Stomach smooth muscle (tissue), 2 donors: Measurements from ENCODE around the gene NUDT14.

Experiments used
- H3K27ac ChIP-seq: one replicate; pipeline ENCODE4 v1.7.0; 2013; ENCODE audit warnings: mild to moderate bottlenecking, low read length, inconsistent platforms
- H3K27me3 ChIP-seq, 2 donors: one replicate each; pipeline ENCODE4 v1.7.0; 2013; ENCODE audit warnings: low read length in 2 of 2; ENCODE audit not compliant: insufficient read depth in 2 of 2, control insufficient read depth in 1 of 2
- H3K36me3 ChIP-seq, 2 donors: one replicate each; pipeline ENCODE4 v1.7.0; 2013; ENCODE audit warnings: low read length in 2 of 2; ENCODE audit not compliant: control insufficient read depth in 2 of 2, insufficient read depth in 2 of 2
- H3K4me1 ChIP-seq: one replicate; pipeline ENCODE4 v1.7.0; 2013; ENCODE audit warnings: low read length; ENCODE audit not compliant: control insufficient read depth, insufficient read depth
- H3K4me3 ChIP-seq, 2 donors: one replicate each; pipeline ENCODE4 v1.7.0; 2013; ENCODE audit warnings: low read length in 2 of 2
- H3K9ac ChIP-seq, 2 donors: one replicate each; pipeline ENCODE4 v1.7.0; 2013; ENCODE audit warnings: low read length in 2 of 2, mild to moderate bottlenecking in 1 of 2
- H3K9me3 ChIP-seq, 2 donors: one replicate each; pipeline ENCODE4 v1.7.0; 2013; ENCODE audit warnings: low read length in 2 of 2; ENCODE audit not compliant: control insufficient read depth in 2 of 2
- donor health status: healthy.
- donor health status: Pancreatic carcinoma.

The NUDT14 gene

DNA sequence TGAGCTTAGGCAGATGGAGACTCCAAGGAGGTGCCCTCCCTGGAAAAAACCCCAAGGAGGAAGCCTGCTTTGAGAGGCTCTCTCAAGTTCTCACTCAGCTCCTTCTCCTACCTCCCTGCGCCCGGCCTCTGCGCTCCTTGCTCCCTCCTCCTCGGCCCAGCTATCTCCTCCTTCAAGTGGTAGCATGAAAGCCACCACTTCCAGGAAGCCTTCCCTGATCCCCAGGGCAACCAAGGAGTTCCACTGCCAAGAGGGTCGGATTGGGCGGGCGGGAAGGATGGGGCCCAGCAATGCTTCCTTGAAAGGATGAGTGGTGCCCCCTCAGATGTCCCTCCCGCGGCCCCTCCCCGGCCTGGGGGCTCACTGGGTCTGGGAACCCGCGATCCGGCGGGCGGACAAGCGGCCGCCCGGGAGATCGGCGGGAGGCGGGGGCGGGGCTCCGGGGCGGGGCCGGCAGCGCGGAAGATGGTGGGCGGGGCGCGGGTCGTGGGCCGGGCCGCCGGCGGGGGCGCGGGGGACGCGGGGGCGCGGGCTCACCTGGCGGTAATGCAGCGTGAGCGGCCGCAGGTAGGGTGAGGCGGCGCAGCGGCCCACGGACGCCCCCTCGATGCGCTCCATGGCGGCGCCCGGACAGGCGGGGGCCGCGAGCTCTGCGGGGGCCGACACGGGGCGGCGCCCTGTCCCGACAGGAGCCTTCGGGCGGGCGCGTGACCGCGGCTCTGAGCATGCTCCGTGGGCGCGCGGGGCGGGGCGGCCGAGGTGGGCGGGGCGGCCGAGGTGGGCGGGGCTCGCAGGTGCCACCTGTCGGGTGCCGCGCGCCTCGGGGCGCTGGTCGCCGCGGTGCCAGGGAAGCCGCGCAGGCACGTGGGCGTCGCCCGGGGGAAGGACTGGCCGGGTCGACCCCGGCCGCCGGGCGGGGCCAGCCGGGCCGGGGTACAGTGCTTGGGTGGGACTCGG, at the start of gene NUDT14:
TSS of gene NUDT14 (minus strand) at position 721 of the 957 bp plus-strand sequence. CDS start at position 618, 103 bp downstream.
- Histone ChIP-seq H3K27ac (no peak within 1 kb of the TSS), H3K9ac (peak within 1 kb of the TSS in 1 of 2 donors; percentile 21)

GRCh38 chr14:105229099-105229655, 48.1 kb upstream of the NUDT14 start:
- Histone ChIP-seq H3K27ac (no peak overlapping the region), H3K9me3 (no peaks in the 10 kb centered on the region), H3K36me3 (peaks cover 2 to 6% of the 10 kb centered on the region in 2 donors), H3K4me3 (no peak overlapping the region), H3K27me3 (no peaks in the 10 kb centered on the region), H3K9ac (no peak overlapping the region), H3K4me1 (no peaks in the 10 kb centered on the region)

More for the DNA sequence above, at the start of gene NUDT14:
- Histone ChIP-seq H3K27me3 (peaks cover 2 to 6% of the 10 kb centered on the region in 2 donors), H3K4me1 (peaks cover 6% of the 10 kb centered on the region), H3K9me3 (no peaks in the 10 kb centered on the region), H3K36me3 (no peaks in the 10 kb centered on the region), H3K4me3 (peak within 1 kb of the TSS; percentile 53 to 67)

GRCh38 chr14:105228562-105228961, 47.5 kb upstream of the NUDT14 start:
- H3K27me3 ChIP-seq: no peaks in the 10 kb centered on the region
- no peak overlapping the region for H3K4me3 ChIP-seq
- no peaks in the 10 kb centered on the region for H3K4me1 ChIP-seq
- H3K9ac ChIP-seq: no peak overlapping the region
- peaks cover 3 to 6% of the 10 kb centered on the region in 2 donors for H3K36me3 ChIP-seq
- no peaks in the 10 kb centered on the region for H3K9me3 ChIP-seq
- no peak overlapping the region for H3K27ac ChIP-seq

- Histone ChIP-seq H3K27ac (no peak overlapping the region), H3K36me3 (peaks cover 3 to 10% of the 10 kb centered on the region in 2 donors)
These were observed 46.2 kb upstream of the NUDT14 start for GRCh38 chr14:105227346-105227745.

DNA sequence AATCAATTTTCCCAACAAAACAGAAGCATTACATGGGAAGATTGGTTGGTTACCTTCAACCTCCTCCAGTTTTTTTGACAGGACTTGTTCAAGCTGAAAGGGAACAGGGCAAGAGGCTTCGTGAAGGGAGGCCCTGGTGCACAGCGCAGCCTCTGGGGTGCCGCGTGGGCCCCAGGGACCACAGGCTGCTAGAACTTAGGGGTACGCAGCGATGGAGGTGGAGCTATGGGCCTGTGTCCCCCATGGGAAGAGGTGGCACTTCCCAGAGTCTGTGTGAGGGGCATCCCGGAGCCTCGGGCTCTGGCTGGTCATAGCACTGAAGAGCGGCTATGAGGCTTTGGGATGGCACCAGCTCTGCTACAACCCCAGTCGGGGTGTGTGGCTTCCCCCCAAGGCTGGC, 45.1 kb upstream of the NUDT14 start:
- no peak overlapping the region for H3K4me3 ChIP-seq
- H3K27ac ChIP-seq: no peak overlapping the region
- H3K4me1 ChIP-seq: peaks cover 3% of the 10 kb centered on the region
- no peaks in the 10 kb centered on the region for H3K27me3 ChIP-seq
- peaks cover 5 to 15% of the 10 kb centered on the region in 2 donors for H3K36me3 ChIP-seq
- H3K9me3 ChIP-seq: no peaks in the 10 kb centered on the region
- H3K9ac ChIP-seq: no peak overlapping the region

More at GRCh38 chr14:105227346-105227745, 46.2 kb upstream of the NUDT14 start:
- Histone ChIP-seq H3K9me3 (no peaks in the 10 kb centered on the region), H3K27me3 (no peaks in the 10 kb centered on the region), H3K4me3 (no peak overlapping the region), H3K9ac (no peak overlapping the region), H3K4me1 (no peaks in the 10 kb centered on the region)

GRCh38 chr14:105224845-105225570, 43.9 kb upstream of the NUDT14 start:
- Histone ChIP-seq H3K4me1 (peaks cover 10% of the 10 kb centered on the region), H3K4me3 (no peak overlapping the region), H3K27me3 (no peaks in the 10 kb centered on the region), H3K36me3 (peaks cover 6 to 17% of the 10 kb centered on the region in 2 donors), H3K27ac (no peak overlapping the region), H3K9me3 (no peaks in the 10 kb centered on the region), H3K9ac (no peak overlapping the region)

DNA sequence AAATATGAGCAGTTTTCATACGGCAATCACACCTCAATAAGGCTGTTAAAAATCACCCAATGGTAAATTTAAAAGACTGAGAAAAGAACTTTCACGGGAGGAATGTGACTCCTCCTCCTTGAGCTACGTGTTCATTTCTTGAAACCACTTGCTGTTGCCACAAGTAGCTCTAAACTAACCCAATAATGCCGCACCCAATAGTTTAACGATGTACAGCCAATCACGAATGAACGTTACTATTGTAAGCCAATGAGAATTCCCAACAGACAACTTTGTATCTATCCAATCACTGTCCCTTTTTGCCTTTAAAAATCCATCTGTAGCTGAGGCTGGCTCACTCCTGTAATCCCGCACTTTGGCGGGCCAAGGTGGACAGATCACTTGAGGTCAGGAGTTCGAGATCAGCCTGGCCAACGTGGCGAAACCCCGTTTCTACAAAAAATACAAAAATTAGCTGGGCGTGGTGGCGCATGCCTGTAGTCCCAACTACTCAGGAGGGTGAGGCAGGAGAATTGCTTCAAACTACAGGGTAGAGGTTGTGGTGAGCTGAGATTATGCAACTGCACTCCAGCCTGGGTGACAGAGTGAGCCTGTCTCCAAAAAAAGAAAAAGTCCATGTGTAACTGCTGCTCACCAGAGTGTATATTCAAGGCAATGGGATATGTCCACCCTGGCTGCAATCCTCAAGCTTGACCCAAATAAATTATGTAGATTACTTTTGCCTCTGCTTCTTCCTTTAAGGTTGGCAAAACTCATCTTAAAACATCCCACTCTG, 42.8 kb upstream of the NUDT14 start:
- Histone ChIP-seq H3K9ac (no peak overlapping the region), H3K36me3 (peaks cover 7 to 22% of the 10 kb centered on the region in 2 donors), H3K4me1 (peaks cover 10% of the 10 kb centered on the region), H3K4me3 (no peak overlapping the region), H3K9me3 (no peaks in the 10 kb centered on the region), H3K27ac (no peak overlapping the region), H3K27me3 (no peaks in the 10 kb centered on the region)

DNA sequence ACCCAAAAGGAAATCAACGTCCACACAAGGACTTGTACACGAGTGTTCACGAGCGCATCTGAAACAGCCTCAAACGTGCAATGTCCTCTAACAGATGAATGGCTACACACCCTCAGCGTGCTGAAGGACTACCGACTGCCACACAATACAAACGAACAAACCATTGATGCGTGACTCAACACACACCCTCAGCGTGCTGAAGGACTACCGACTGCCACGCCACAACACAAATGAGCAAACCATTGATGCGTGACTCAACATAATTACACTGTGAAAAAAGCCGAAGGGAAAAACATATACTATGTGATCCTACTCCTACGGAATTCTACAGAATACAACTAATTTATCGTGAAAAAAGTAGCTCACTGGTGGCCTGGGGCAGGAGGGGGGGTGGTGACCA, 42.1 kb upstream of the NUDT14 start:
- Histone ChIP-seq H3K9ac (no peak overlapping the region), H3K4me3 (no peak overlapping the region), H3K27ac (no peak overlapping the region), H3K9me3 (no peaks in the 10 kb centered on the region), H3K36me3 (peaks cover 12 to 28% of the 10 kb centered on the region in 2 donors), H3K27me3 (no peaks in the 10 kb centered on the region), H3K4me1 (peaks cover 10% of the 10 kb centered on the region)

DNA sequence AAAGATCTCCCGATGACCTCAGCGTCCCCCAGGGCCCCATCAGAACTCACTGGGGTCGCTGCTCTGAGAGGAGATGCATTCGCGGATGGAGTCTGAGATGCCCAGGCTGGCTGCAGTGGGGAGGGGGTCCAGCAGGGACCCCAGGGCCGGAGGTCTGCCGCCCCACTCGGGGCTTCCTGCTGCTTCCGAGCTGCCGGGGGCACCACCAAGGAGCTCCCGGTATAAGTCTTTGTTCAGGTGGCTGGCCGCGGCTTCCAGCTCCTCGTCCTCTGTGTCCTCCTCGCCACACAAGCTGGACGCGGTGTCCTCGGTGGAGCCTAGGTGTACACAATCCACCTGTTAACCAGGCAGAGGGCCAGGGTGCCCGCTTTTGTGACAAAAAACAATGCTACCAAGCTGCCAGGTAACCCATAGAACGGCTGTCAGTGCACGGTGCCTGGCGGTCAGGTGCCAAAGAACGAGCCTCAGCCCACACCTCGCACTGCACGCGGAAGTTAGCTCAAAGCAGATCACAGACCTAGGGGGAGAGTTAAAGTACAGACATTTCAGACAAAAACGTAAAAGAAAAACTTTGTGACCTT, 40.6 kb upstream of the NUDT14 start:
- H3K4me1 ChIP-seq: peaks cover 10% of the 10 kb centered on the region
- H3K36me3 ChIP-seq: peaks cover 16 to 36% of the 10 kb centered on the region in 2 donors
- H3K9me3 ChIP-seq: no peaks in the 10 kb centered on the region
- H3K4me3 ChIP-seq: no peak overlapping the region
- no peak overlapping the region for H3K27ac ChIP-seq
- no peak overlapping the region for H3K9ac ChIP-seq
- no peaks in the 10 kb centered on the region for H3K27me3 ChIP-seq
